Tibial nerve (tissue), 4 donors: Measurements from ENCODE around the gene TJAP1. TPM values are rescaled to one million over a fixed set of nuclear protein-coding genes. Genes with fewer than 3 reads are reported as not detected.
"Not testable (repeated sequence)": the region's sequence is repeated elsewhere in the genome, so short reads cannot be mapped to it uniquely, and the experiment has no call there.

Source experiments
- DNase-seq, 2 donors: peaks; one replicate each; pipeline ENCODE4 v3.0.0-alpha.2; 2019; ENCODE audit warnings: low spot score in 2 of 2
- H3K27ac ChIP-seq, 4 donors: fragments of 200-600 bp; sonication (generic) in 3 of 4; one replicate each; pipeline ENCODE4 v1.5.1; 2017 to 2019; ENCODE audit warnings: mild to moderate bottlenecking in 1 of 4
- H3K27me3 ChIP-seq, 2 donors: fragments of 200-600 bp; sonication (generic) in 1 of 2; one replicate each; pipeline versions ENCODE4 v1.5.1 to v1.6.0; 2017 to 2019
- H3K36me3 ChIP-seq, 3 donors: fragments of 200-600 bp; sonication (generic); one replicate each; pipeline ENCODE4 v1.5.1; 2018 to 2019
- H3K4me1 ChIP-seq, 4 donors: fragments of 200-600 bp; sonication (generic) in 3 of 4; one replicate each; pipeline ENCODE4 v1.5.1; 2017 to 2019
- H3K4me3 ChIP-seq, 4 donors: fragments of 200-600 bp; sonication (generic) in 3 of 4; one replicate each; pipeline ENCODE4 v1.5.1; 2017 to 2019; ENCODE audit warnings: mild to moderate bottlenecking in 1 of 4, moderate library complexity in 1 of 4
- H3K9me3 ChIP-seq, 4 donors: fragments of 200-600 bp; sonication (generic) in 3 of 4; one replicate each; pipeline ENCODE4 v1.5.1; 2017 to 2019
- CTCF ChIP-seq, 5 experiments: fragments of 200-600 bp in 3 of 5; fragments of 450-650 bp in 2 of 5; sonication (generic) in 3 of 5; IDR thresholded peaks; one replicate each; pipeline ENCODE4 v1.5.1; 2016 to 2019; ENCODE audit warnings: antibody characterized with exemption in 5 of 5, mild to moderate bottlenecking in 3 of 5, moderate library complexity in 2 of 5
- EP300 ChIP-seq, 2 donors: sonication (generic); formaldehyde crosslinking; IDR thresholded peaks; one replicate each; pipeline ENCODE4 v1.6.1; 2017; ENCODE audit warnings: antibody characterized with exemption in 2 of 2, mild to moderate bottlenecking in 1 of 2
- POLR2A ChIP-seq, 2 donors: fragments of 450-650 bp; IDR thresholded peaks; one replicate each; pipeline ENCODE4 v1.6.1; 2017; ENCODE audit warnings: antibody characterized with exemption in 2 of 2, mild to moderate bottlenecking in 2 of 2, moderate library complexity in 2 of 2
- WGBS, 2 donors: methylation state at CpG; one replicate each; pipeline ENCODE4 v1.1.5; 2018; 5-methylcytosine and 5-hydroxymethylcytosine counted together
- total RNA-seq, 4 donors: library from RNA; depleted of rRNA; stranded (reverse); fragments of >200 nt; gene quantifications; one replicate each; pipeline ENCODE4 v1.1.0, GENCODE V29; 2016

Gene TJAP1
- total RNA-seq, 4 donors from 2014 or later, result 30.2 to 43.8 (median 32.3) TPM

DNA sequence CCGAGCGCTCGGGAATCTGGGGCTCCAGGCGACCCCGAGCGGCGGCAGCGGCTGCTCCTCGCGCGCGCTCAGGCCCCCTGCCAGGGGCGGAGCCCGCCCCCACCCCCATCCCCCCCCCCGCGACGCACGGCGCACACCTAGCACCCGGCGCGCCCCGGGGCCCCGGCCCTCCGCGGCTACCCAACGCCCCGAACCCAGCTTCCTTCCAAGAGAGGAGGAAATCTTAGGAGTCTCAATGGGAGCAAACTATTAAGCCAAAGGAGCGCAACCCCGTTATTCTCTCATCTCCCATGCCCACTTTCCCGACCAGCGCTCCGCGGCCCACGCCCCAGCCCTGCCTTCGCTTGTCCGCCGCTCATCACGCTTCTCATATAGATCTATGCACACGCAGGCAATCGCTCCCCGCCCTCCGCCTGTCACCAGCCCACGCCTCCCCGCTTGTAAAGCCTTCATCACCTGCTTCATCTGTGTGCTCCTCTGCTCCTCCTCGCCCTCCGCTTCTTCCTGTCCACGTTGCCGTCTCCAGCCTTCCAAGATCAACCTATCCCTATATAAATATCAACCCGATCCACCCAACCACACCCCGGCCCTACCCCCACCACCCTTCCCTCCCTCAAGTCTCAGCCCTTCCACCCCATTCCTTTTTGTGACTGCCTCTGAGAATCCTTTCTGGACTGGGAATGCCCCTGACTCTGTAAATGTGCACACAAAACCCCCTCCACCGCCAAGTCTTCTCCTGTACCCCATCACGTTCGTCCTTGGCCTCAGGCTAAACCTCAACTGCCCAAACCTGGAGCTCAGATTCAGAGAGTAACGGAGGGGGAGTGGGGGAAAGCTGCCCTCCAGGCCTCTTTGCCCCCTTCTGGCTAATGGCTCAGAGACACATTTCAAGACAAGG lies 21.6 kb upstream of the TJAP1 start, which contains the start of gene DLK2:
DLK2 (minus strand) TSS at position 18 of the 898 bp plus-strand sequence. CDS start 723 bp downstream, outside the sequence.
- Histone ChIP-seq H3K27me3 (peaks cover 0 to 53% of the 10 kb centered on the region in 2 donors), H3K36me3 (peaks cover 0 to 27% (median 0%) of the 10 kb centered on the region in 3 donors), H3K4me1 (peaks cover 0 to 7% (median 0%) of the 10 kb centered on the region in 4 donors), H3K27ac (peak within 1 kb of the TSS in 1 of 4 donors; percentile 9), H3K9me3 (peaks cover 0 to 20% (median 0%) of the 10 kb centered on the region in 4 donors), H3K4me3 (peak within 1 kb of the TSS; percentile 23 to 54 (median 40))
- TF ChIP-seq POLR2A (IDR thresholded peaks at IDR 0.05) (no peak), CTCF (IDR thresholded peaks at IDR 0.05) (no peak), EP300 (IDR thresholded peaks at IDR 0.05) (no peak)
- no peak for DNase-seq
- WGBS, 2 donors, result 7% methylated on average over 22 to 30 of the region's 55 CpGs

DNA sequence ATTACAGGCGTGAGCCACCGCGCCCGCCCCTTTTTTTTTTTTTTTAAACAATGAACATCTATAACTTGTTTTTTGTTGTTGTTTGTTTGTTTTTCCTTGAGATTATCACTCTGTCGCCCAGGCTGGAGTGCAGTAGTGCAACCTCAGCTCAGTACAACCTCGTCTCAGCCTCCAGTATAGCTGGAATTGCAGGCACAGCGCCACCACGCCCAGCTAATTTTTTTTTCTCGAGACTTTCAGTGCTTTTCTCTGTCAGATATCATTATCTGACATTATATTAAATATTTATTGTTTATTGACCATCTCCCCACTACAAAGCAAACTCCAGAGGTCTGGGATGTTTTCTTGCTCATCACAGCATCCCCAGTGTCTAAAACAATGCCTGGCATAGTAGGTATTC lies 19.7 kb upstream of the TJAP1 start:
- Histone ChIP-seq H3K27ac (no peak overlapping the region), H3K4me3 (no peak overlapping the region), H3K4me1 (peaks cover 0 to 7% (median 0%) of the 10 kb centered on the region in 4 donors), H3K27me3 (peaks cover 0 to 72% of the 10 kb centered on the region in 2 donors), H3K9me3 (peaks cover 0 to 20% (median 0%) of the 10 kb centered on the region in 4 donors), H3K36me3 (peaks cover 0 to 11% (median 0%) of the 10 kb centered on the region in 3 donors)
- no peak for TF ChIP-seq EP300 (IDR thresholded peaks at IDR 0.05)
- no peak for TF ChIP-seq CTCF (IDR thresholded peaks at IDR 0.05)
- no peak for TF ChIP-seq POLR2A (IDR thresholded peaks at IDR 0.05)
- WGBS, 2 donors, result 61 to 62% methylated on average over 9 of the region's 9 CpGs
- no peak for DNase-seq

- 89 to 90% methylated on average over 15 of the region's 15 CpGs for WGBS, 2 donors
- Histone ChIP-seq H3K9me3 (peaks cover 0 to 20% (median 0%) of the 10 kb centered on the region in 4 donors), H3K27me3 (peaks cover 0 to 77% of the 10 kb centered on the region in 2 donors)
- not testable (repeated sequence) for H3K4me1 ChIP-seq, H3K4me3 ChIP-seq, DNase-seq, H3K27ac ChIP-seq, H3K36me3 ChIP-seq
Observed at GRCh38 chr6:43458154-43458553, 19.2 kb upstream of the TJAP1 start.

DNA sequence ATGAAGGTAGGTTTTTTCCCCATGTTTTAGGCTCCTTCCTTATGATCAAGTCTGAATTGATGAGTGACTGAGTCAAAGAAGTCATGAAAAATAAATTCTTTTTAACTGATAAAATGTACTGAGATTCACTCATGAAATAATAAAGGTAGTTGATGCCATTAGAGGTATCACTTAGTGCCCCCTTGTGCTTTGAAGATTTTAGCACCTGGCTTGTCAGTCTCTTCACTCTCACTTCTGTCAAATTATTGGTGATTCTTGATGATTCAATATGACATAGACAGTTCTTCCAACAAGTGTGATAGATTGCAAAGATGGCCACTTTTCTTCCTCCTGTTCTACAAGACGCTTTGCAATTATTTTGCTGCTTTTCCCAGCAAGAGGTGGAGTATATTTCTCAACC lies 17.8 kb upstream of the TJAP1 start:
- H3K27me3 ChIP-seq, result peaks cover 0 to 89% of the 10 kb centered on the region in 2 donors
- H3K36me3 ChIP-seq, result no peaks in the 10 kb centered on the region
- no peak overlapping the region for H3K4me3 ChIP-seq
- no peak overlapping the region for H3K27ac ChIP-seq
- no peak for TF ChIP-seq EP300 (IDR thresholded peaks at IDR 0.05)
- no peak for TF ChIP-seq POLR2A (IDR thresholded peaks at IDR 0.05)
- DNase-seq, result no peak
- H3K9me3 ChIP-seq, result peaks cover 0 to 19% (median 0%) of the 10 kb centered on the region in 4 donors
- H3K4me1 ChIP-seq, result peaks cover 0 to 7% (median 0%) of the 10 kb centered on the region in 4 donors
- 79 to 93% methylated on average over 1 of the region's 1 CpG for WGBS, 2 donors

DNA sequence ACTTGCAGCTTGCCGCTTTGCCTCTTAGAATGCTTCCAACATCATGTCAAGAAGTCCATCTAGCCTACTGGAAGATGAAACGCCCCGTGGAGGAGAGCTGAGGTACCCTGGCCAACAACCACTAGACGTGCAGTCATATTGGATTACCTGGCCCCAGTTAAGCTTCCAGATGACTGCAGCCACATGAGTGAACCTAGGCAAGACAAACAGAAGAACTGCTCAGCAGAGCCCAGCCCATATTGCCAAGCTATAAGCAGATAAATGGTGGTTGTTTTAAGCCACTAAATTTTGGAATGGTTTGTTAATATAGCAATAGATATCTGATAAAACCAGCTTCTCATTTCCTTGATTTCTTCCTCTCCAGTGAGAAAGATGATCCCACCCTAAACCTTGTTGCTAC lies 17.3 kb upstream of the TJAP1 start:
- H3K4me1 ChIP-seq, result peaks cover 0 to 7% (median 0%) of the 10 kb centered on the region in 4 donors
- H3K27ac ChIP-seq, result no peak overlapping the region
- no peak for DNase-seq
- peaks cover 0 to 14% (median 0%) of the 10 kb centered on the region in 4 donors for H3K9me3 ChIP-seq
- H3K27me3 ChIP-seq, result peaks cover 0 to 85% of the 10 kb centered on the region in 2 donors
- no peaks in the 10 kb centered on the region for H3K36me3 ChIP-seq
- no peak overlapping the region for H3K4me3 ChIP-seq
- TF ChIP-seq EP300 (IDR thresholded peaks at IDR 0.05) (no peak), POLR2A (IDR thresholded peaks at IDR 0.05) (no peak), CTCF (IDR thresholded peaks at IDR 0.05) (no peak)
- WGBS, 2 donors, result 77 to 79% methylated on average over 4 of the region's 4 CpGs

DNA sequence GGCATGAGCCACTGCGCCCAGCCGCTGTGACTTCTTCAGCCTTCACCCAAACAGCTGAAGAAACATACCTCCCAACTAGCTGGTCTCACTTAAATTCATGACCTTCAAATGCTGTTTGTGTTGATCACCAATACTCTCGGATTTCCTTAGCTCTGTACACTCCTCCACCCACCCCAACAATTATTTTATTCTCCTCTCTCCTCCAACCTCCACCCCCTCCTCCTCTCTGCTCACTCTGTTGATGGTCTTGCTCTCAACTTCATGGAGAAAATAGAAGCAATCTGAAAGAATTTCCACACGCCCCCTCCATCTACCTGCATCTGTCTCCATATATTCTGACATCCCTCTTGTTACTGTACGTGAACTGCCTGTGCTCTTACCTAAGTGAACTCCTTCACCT lies 15.4 kb upstream of the TJAP1 start:
- Histone ChIP-seq H3K4me1 (no peaks in the 10 kb centered on the region), H3K36me3 (no peaks in the 10 kb centered on the region), H3K27ac (no peak overlapping the region), H3K4me3 (no peak overlapping the region), H3K9me3 (no peaks in the 10 kb centered on the region), H3K27me3 (peaks cover 0 to 80% of the 10 kb centered on the region in 2 donors)
- no peak for DNase-seq
- no peak for TF ChIP-seq POLR2A (IDR thresholded peaks at IDR 0.05)
- TF ChIP-seq EP300 (IDR thresholded peaks at IDR 0.05), result no peak
- TF ChIP-seq CTCF (IDR thresholded peaks at IDR 0.05), result no peak
- 64 to 70% methylated on average over 5 of the region's 5 CpGs for WGBS, 2 donors
